NOMO-1 treated with DMSO at 0.1 percent for 48 hours (cell line): ENCODE measurements around the gene TMTC2.
A peak's percentile ranks its signal among the peaks of the same experiment; 100 is the strongest.

ENCODE experiments used
- DNase-seq: peaks from one replicate; lab custom pipeline; 2025; ENCODE audit not compliant: unreplicated experiment; lab: John Stamatoyannopoulos, UW

TMTC2 gene

GRCh38 chr12:82686168-82687020 is at the start of gene TMTC2:
Gene TMTC2, plus strand, starts transcription at chr12:82686906.
- peak; percentile 77 for DNase-seq

GRCh38 chr12:82638324-82638723 is 48.4 kb upstream of the TMTC2 start:
- DNase-seq: no peak

GRCh38 chr12:82644896-82645295 is 41.8 kb upstream of the TMTC2 start:
- DNase-seq: no peak

- DNase-seq: no peak
These were observed 41.3 kb upstream of the TMTC2 start for GRCh38 chr12:82645414-82645813.

GRCh38 chr12:82647853-82648252 is 38.9 kb upstream of the TMTC2 start:
- no peak for DNase-seq

- DNase-seq: no peak
These were observed 38.3 kb upstream of the TMTC2 start for GRCh38 chr12:82648259-82648909.

- DNase-seq: no peak
These were observed 35.9 kb upstream of the TMTC2 start for GRCh38 chr12:82650627-82651337.

GRCh38 chr12:82651489-82651888 is 35.2 kb upstream of the TMTC2 start:
- no peak for DNase-seq

- no peak for DNase-seq
These were observed 34.6 kb upstream of the TMTC2 start for GRCh38 chr12:82652071-82652470.

GRCh38 chr12:82655751-82656150 is 31.0 kb upstream of the TMTC2 start:
- DNase-seq: no peak

GRCh38 chr12:82659343-82660207 is 27.1 kb upstream of the TMTC2 start:
- DNase-seq: no peak

GRCh38 chr12:82660541-82661325 is 26.0 kb upstream of the TMTC2 start:
- DNase-seq: no peak

- no peak for DNase-seq
These were observed 22.8 kb upstream of the TMTC2 start for GRCh38 chr12:82663893-82664292.

- DNase-seq: no peak
These were observed 21.4 kb upstream of the TMTC2 start for GRCh38 chr12:82665142-82665923.

- no peak for DNase-seq
These were observed 19.9 kb upstream of the TMTC2 start for GRCh38 chr12:82666830-82667229.

- DNase-seq: no peak
These were observed 15.0 kb upstream of the TMTC2 start for GRCh38 chr12:82671673-82672195.

- DNase-seq: no peak
These were observed 13.8 kb upstream of the TMTC2 start for GRCh38 chr12:82672811-82673495.

- no peak for DNase-seq
These were observed 13.0 kb upstream of the TMTC2 start for GRCh38 chr12:82673698-82674097.
